Right kidney (tissue), 9 donors: Measurements from ENCODE around the gene CCDC169.
"Not testable (repeated sequence)": the region's sequence is repeated elsewhere in the genome, so short reads cannot be mapped to it uniquely, and the experiment has no call there.

Source experiments
- DNase-seq: peaks from one replicate; pipeline ENCODE4 v3.0.0-alpha.2; 2016
- long read RNA-seq, 8 donors: transcript quantifications; one replicate each; lab custom pipeline, GENCODE V29; 2026

CCDC169 gene
- long read RNA-seq, donor 1, result 0 reads
- long read RNA-seq, donor 2, result 0 reads
- long read RNA-seq, donor 3, result 0 reads
- long read RNA-seq, donor 4, partial matches to known transcripts, result 0 of 1 reads
- long read RNA-seq, donor 4, other reads (novel, unspliced or antisense), result 0 of 1 reads
- long read RNA-seq, donor 5, full-length matches to known transcripts, result 2 of 2 reads
- long read RNA-seq, donor 5, partial matches to known transcripts, result 0 of 2 reads
- long read RNA-seq, donor 5, other reads (novel, unspliced or antisense), result 0 of 2 reads
- long read RNA-seq, donor 6, full-length matches to known transcripts, result 3 of 3 reads
- long read RNA-seq, donor 6, partial matches to known transcripts, result 0 of 3 reads
- long read RNA-seq, donor 6, other reads (novel, unspliced or antisense), result 0 of 3 reads
- long read RNA-seq, donor 7, partial matches to known transcripts, result 0 of 2 reads
- long read RNA-seq, donor 7, other reads (novel, unspliced or antisense), result 0 of 2 reads
- long read RNA-seq, donor 8, result 0 reads

DNA sequence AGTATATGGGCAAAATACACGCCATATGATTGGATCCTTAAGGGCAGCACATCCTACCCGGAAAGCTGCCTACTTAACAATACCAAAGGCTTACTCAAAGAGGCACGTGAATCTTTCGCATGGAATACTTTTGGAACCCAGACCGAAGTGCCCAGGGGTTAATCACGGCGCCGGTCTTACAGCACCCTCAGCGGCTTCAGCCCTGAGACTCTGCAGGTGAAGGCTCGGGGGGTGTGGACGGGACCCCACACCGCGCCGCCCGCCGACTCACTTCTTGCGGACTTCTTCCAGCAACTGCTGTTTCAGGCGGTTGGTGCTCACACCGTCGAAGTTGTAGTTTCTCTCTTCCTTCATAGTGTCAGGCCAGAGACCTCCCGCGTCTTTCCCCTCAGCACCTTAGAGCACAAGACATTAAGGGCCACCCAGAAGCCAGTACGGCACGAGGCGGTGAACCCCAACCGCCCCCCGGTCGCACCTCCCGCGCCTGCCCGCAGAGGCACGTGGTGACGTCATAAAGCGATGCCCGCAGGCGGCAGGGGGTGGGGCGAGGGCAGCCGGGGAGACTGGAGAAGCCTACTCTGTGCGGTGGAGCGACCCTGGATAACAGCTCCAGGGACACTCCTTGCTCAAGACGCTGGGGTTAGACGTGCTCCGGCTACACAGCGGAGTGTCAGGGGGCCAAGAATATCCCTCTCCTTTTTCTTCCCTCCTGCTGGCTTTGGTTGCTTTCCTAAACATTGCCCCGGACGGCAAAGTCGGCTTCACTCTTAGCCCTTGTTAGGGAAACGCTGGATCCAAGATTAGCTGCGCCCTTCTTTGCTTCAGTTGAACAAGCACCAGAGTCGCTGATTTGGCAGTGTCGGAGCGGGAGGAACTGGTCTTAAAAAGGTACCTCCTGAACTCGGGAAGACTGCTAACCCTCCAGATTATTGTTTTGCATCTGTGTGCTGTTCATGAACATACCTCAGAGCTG is at the start of gene CCDC169:
TSS of gene CCDC169 (minus strand) at position 449 of the 973 bp plus-strand sequence. CDS start at position 354, 95 bp downstream.
- DNase-seq, result peak; percentile 86

DNA sequence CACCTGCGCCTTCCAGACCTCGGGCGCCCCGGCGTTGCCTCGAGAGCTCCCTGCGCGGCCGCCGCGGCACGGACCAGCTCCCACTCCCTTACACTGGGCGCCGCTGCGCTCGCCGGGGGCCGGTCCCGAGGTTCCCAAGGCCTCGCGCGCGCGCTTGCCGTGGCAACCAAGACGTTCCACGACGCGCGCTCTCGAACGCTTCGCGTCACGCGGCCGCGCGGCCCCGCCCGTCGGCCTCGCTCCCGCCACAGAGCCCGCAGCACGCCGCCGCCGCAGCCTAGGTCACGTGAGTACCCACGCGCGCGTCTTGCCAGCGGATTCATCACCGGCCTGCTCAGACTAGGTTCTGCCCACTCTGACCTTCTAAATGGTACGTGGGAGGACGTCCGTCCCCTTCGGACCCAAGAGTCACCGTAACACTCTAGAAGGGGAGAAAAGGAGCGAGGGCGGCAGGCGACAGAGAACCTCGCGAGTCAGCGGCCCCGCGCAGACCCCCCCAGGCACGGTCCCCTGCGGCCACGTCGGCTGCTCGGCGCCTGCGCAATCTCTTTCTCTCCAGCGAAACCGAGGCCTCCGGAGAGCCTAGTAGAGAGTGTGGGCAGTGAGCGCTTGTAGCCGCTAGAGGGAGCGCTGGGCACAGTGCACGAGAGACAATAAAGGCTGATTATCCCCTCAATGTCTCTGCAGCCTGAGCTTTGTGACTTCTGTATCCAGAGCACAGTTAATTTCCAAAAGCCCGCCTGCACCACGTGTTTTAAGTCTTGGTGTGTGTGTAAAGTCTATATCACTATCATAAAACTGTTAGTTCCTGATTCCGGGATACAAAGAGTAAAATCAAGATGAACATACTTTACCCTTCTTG is 48.8 kb upstream of the CCDC169 start, which contains the start of gene SPART:
TSS of gene SPART (minus strand) at position 173 of the 862 bp plus-strand sequence. CDS start 10,564 bp downstream, outside the sequence.
- DNase-seq, result peak; percentile 95

DNA sequence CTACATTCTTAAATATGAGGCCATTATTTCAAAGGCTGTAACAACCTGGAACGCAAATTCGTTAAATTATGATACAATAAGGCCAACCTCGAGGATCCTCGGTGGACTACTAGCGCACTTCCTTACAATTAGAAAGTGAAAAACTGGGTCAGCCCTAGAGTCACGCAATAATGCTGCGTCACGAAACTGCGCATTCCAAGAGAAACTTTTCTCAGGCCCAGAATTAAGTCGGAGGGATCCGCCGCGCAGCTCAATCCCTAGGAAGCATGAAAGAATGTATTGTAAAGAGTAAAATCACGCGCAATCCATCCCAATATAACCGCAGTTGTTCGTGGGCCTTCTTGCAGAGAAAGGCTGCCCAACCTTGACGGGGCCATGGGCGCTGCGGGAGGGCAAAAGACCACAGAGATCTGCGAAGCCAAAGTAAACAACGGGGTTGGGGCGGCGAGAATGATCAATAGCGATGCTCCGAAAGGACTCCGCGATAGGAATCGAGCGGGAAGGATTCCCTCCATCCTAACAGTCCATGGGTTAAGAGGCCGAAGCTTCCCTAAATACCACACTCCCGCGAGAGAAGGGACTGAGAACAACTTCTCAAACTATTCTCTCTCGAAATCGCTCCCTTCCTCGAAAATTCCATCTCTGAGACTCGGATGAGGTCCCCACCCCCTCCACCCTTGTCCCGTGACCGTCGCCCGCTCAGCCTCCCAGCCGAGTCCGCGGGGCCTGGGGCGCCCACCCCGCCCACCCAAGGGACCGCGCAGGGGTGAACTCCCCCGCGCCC is 48.0 kb upstream of the CCDC169 start:
- DNase-seq, result peak; percentile 83

DNA sequence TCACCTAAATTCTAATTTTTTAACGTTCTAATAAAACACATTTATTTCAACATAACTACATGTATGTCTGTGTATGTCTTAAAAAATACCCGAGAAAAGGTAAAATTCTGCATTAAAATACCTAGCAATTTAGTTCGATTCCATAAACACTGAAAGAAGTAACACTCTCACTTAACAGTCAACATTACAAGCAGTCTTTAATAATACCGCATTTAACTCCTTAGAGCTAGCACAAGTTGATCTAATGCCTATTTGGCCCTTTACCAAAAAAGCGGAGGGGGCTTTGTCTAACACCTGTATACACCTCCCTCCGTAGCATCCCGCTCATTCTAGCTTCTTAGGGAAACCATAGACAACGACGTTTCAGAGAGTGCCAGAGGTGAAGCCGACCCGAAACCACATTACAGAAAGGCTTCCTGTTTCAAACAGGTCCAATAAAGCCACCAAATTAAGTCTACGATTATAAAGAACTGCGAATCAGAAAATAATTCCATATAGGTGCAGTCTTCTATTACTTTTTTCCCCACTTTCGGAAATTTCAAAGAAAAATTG is 47.3 kb upstream of the CCDC169 start:
- DNase-seq, result no peak

DNA sequence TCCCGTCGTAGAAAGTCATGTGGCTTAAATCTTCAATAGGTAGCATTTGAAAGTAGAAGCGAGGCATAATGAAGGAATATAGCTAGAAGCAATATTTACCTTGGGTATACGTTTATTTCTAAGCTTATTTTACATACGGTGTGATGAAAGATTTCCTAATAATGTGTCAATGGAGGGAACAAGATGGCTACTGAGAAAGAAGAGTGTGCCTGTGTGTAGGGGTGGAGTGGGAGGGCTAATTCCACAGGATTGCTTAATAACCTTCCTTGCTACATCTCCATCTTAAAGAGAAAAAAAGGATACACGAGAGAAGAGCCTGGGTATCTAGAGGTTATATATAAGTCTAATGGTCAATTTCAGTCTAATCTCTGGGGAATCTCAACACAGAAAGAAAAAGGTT is 46.6 kb upstream of the CCDC169 start:
- DNase-seq, result no peak

DNA sequence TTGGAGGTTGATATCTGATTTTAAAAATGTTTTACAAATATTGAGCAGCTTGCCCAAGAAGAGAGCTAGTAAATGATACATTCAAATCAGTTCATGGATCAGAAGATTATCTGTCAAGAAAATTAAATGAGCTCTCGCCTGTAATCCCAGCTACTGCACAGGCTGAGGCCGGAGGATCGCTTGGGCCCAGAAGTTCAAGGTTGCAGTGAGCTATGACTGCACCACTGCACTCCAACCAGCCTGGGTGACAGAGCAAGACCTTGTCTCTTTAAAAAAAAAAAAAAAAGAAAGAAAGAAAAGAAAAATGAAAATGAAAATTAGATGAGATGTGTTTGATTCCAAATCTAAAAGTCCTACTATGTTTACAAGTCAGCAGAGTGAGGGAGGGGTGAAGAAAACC is 46.2 kb upstream of the CCDC169 start:
- DNase-seq, result no peak

DNA sequence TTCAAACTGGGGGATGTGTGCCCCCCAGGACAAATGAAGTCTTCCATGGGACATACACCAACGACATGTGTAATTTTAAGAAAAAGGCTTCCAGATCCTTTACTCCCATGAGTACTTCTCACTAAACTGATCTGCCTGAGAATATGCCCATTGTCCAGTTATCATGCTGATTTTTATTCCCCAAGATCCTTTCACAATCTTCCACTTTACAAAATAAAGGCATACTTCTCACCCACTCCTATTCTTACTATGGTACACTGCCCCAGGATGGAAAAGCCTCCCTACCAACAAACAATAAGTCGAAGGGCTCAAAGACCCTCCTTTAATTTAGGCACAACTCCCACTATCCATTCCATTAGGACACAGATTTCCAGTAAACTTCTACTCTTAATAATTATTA is 45.1 kb upstream of the CCDC169 start:
- DNase-seq, result no peak

DNA sequence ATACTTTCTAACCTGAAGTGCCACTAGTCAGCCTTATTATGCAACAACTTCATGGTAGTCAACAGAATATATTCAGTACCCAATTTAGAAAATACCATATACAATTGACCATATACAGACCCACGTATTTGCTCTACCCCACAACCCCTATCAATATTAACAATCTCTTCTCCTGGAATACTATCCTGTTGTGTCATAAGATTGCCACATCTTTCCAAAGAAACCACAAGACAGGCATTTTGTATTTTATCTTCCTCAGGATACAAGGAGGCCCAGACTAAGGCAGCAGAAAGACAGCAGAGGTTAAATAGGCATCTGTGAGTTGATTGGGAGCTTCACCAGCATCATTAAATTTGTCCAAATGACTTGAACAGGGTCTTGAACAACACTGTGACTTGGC is 44.1 kb upstream of the CCDC169 start:
- no peak for DNase-seq

DNA sequence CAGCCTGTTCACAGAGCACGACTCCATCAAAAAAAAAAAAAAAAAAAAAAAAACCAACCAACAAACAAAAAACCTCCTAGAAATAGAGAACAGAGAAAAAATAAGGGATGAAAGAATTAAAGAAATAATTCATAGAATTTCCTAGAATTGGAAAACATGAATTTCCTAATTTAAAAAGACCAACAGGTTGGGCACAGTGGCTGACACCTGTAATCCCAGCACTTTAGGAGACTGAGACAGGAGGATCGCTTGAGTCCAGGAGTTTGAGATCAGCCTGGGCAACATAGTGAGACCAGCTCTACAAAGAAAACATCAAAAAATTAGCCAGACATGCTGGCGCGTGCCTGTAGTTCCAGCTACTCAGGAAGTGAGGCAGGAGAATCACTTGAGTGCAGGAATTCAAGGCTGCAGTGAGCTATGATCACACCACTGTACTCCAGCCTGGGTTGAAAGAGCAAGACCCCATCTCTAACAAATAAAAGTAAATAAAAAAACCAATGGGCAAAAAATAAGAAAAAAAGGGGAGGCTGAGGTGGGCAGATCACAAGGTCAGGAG is 42.1 kb upstream of the CCDC169 start:
- DNase-seq, result no peak

DNA sequence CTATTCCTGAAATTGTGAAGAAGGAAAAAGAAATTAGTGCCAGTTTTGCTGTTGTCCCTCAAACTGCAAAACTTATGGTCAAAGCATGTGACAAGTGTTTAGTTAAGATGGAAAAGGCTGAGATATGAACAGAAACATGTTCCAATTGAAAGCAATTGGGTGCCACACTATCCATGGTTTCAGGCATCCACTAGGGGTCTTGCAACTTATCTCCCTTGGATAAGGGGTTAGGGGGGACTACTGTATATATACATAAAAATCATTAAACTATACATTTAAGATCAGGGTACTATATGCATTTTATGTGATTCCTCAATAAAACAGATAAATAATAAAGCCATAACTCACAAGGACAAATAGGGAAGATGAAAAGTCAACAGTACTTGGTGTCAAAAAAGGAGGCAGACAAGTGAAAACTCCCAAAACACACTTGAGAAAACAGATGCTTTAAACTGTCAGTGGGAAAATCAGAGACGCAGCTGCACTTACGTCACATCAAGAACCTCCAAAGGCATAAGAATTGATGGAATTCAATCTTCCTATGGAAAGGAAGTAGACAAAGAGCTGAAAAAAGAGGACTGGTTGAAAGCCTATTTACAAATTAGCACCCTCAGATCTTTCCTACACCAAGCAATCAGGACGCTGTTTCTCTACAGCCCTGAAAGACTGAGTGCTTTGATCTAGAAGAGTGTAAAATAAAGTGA is 40.5 kb upstream of the CCDC169 start:
- no peak for DNase-seq

DNA sequence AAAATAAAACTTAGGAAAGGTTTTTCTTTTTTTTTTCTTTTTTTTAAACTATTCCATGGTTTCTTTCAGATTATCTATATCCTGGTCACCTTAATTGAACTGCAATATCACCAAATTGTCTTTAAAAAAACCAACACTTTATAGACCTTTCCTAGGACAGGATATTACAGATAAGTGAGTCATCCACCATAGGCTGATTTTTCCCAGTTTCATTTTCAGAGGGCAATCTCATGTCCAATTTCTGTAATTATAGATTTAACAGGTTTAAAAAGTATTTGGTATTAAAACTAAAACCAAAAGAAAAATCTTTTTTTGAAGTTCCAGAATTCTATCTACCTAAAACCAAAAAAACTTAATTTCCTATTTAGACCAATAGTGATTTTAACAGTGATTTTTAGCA is 35.4 kb upstream of the CCDC169 start:
- DNase-seq, result no peak

DNA sequence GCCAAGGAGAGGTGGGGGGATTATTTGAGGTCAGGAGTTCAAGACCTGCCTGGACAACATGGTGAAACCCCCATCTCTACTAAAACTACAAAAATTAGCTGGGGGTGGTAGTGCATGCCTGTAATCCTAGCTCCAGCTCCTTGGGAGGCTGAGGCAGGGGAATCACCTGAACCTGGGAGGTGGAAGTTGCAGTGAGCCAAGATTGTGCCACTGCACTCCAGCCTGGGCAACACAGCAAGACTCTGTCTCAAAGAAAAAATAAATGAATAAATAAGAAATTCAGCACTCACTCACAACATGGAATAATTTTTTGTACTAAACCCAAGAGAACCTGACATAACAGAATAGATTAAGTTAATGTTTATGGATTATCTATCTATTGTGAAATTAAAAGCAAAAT is 34.6 kb upstream of the CCDC169 start:
- DNase-seq, result not testable (repeated sequence)

DNA sequence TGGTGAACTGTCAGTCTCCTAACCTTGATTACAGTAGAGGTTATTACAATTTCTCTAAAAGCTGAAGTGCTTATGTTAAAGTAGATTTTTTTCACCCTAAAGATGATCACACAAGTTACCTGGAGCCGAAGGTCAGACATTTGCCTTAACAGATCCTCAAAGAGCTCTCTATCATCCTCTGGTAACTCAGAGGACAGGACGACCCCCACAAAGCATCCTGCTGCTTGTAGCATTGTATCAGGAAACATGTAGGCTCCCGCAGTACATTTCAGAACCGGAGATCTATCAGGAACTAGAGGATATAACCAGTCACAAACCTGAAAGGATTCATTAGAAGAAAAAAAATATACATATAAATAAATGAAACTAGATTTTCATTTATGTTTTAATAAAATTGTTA is 33.7 kb upstream of the CCDC169 start:
- DNase-seq, result no peak

DNA sequence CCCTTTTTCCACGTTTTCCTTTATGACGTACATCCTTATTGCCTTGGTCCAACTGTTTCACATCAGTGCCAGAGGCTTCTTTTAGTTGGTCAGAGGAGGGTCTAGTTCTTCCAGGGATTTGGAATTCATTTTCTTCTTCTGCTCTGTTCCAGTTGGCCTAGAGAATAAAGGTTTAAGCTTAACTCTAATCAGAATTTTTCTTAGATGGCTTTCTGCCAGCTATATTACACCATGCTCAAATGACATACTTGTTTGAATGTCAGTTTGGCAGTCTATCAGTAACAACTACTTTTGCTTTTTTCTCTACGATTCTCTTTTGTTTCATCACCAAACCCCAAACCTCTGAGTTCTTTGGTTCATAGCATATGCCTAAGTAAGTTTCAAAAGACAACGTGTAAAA is 31.7 kb upstream of the CCDC169 start:
- no peak for DNase-seq

DNA sequence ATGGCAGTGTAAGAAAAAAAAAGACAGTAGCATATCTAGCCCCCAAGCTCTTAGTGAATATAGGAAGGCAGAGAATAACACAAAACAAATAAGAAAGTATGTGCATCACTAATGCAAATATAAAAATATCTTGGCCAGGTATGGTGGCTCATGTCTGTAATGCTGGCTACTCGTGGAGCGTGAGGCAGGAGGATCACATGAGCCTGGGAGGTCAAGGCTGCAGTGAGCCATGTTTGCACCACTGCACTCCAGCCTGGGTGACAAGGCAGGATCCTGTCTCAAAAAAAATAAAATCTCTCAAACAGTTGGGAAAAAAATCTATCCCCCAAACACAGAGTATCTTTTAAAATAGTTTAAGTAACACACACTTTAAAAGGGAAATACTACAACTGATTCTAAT is 31.2 kb upstream of the CCDC169 start:
- DNase-seq, result no peak

DNA sequence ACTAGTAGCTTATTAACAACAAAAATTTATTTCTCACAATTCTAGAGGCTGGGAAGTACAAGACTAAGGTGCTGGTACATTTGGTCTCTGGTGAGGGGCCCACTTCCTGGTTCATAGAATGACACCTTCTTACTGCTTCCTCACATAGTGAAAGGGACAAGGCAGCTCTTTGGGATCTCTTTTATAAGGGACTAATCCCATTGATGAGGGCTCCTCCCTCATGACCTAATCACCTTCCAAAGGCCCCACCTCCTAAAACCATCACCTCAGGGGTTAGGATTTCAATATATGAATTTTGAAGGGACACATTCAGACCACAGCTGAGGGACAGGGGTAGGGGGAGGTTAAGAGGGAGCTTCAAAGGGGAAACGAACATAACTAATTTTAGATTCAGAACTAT is 28.3 kb upstream of the CCDC169 start:
- no peak for DNase-seq

DNA sequence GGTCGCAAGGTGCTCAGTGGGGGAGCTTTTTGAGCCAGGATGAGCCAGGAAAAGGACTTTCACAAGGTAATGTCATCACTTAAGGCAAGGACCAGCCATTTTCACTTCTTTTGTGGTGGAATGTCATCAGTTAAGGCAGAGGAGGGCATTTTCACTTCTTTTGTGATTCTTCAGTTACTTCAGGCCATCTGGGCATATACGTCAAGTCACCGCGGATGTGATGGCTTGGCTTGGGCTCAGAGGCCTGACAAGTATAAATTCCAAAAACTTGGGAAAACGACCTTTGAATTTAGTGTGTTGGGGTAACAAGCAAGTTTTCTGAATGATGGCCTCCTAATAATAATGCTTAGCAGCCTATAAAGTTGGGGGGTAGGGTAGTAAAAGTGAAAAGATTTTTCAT is 27.3 kb upstream of the CCDC169 start:
- DNase-seq, result not testable (repeated sequence)

DNA sequence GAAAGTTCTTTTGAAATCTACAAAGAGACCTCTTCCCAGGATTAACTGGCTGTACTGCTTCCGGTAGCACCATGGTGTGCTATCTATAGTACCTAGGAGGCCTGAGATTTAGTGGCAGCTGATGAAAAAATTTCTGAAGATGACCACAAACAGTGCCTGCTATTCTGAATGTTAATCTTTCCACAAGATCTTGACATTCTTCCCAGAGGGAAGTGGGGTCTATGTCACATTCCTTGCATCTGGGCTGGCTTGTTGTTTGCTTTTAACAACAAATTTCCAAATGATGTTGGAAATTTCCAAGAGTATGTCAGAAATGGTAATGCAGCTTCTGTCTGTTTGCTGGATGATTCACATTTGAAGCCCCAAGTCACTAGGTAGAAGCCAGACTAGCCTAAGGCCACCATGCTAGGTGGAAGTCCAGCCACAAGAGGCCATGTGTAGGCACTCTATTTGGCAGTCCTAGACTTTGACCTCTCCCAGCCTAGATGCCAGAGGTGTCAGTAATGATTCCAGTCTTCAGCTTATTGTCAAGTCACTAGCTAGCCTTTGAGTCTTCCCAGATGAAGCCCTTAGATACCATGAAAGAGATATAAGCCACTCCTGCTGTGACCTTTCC is 26.4 kb upstream of the CCDC169 start:
- no peak for DNase-seq

DNA sequence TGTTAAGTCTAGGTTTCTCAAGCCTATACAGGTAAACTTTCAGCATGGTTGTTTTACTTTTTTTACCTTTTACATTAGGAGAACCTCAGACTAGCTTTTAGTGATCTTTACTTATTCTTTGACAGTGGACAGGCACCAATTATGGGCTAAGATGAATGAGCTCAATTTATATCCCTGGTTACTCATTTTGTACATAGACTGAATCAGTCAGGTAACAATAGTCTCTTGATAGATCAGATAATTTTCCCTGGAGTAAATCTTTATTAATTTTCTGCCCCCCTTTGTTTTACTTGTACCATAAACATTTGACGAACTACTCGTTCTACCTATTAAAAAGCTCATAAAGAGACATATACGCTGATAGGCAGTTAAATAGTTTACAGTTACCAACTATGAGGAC is 25.8 kb upstream of the CCDC169 start:
- DNase-seq, result no peak
